NCI-H2107 (cell line): ENCODE measurements around the gene STAT3.
"Not testable (repeated sequence)": the region's sequence is repeated elsewhere in the genome, so short reads cannot be mapped to it uniquely, and the experiment has no call there.

ENCODE experiments used
- DNase-seq: peaks from one replicate; lab custom pipeline; 2025; lab: John Stamatoyannopoulos, UW

STAT3 gene

GRCh38 chr17:42277342-42277712, 110.9 kb downstream of the STAT3 start:
- DNase-seq, result no peak

GRCh38 chr17:42276609-42277341, 111.5 kb downstream of the STAT3 start:
- DNase-seq, result no peak

- no peak for DNase-seq
These were observed 112.0 kb downstream of the STAT3 start, which contains the start of gene STAT5B for GRCh38 chr17:42276359-42276608. TSS of gene STAT5B (minus strand) at chr17:42276391. CDS start at chr17:42232127, 44,264 bp downstream.

- no peak for DNase-seq
These were observed 112.5 kb downstream of the STAT3 start for GRCh38 chr17:42275527-42276358.

GRCh38 chr17:42274812-42275526, 113.3 kb downstream of the STAT3 start:
- no peak for DNase-seq

- no peak for DNase-seq
These were observed 114.0 kb downstream of the STAT3 start for GRCh38 chr17:42274253-42274542.

GRCh38 chr17:42273474-42274252, 114.6 kb downstream of the STAT3 start:
- no peak for DNase-seq

GRCh38 chr17:42272162-42272907, 115.9 kb downstream of the STAT3 start:
- DNase-seq, result no peak

GRCh38 chr17:42271779-42272035, 116.5 kb downstream of the STAT3 start:
- DNase-seq, result no peak

- DNase-seq, result no peak
These were observed 117.0 kb downstream of the STAT3 start for GRCh38 chr17:42271006-42271778.

- no peak for DNase-seq
These were observed 117.6 kb downstream of the STAT3 start for GRCh38 chr17:42270596-42270995.

GRCh38 chr17:42270170-42270535, 118.1 kb downstream of the STAT3 start:
- DNase-seq, result no peak

- no peak for DNase-seq
These were observed 120.0 kb downstream of the STAT3 start for GRCh38 chr17:42268236-42268635.

GRCh38 chr17:42266918-42267766, 121.1 kb downstream of the STAT3 start:
- DNase-seq, result no peak

- DNase-seq, result no peak
These were observed 121.8 kb downstream of the STAT3 start for GRCh38 chr17:42266462-42266861.

- not testable (repeated sequence) for DNase-seq
These were observed 123.9 kb downstream of the STAT3 start for GRCh38 chr17:42264366-42264765.
